Suprapubic skin (tissue), 4 donors: ENCODE results near the gene SETBP1.

Experiments
- POLR2A ChIP-seq, 2 donors: fragments of 450-650 bp; IDR thresholded peaks; one replicate each; pipeline ENCODE4 v1.6.1; 2017; ENCODE audit warnings: antibody characterized with exemption in 2 of 2, mild to moderate bottlenecking in 2 of 2, moderate library complexity in 2 of 2
- POLR2AphosphoS5 ChIP-seq, 3 donors: sonication (generic); formaldehyde crosslinking; IDR thresholded peaks; one replicate each; pipeline ENCODE4 v1.6.1; 2017; ENCODE audit warnings: antibody characterized with exemption in 3 of 3
- TF ChIP-seq, protein P1 (sequence below), 2 donors: fragments of 200-600 bp in 1 of 2; fragments of 450-650 bp in 1 of 2; sonication (generic) in 1 of 2; IDR thresholded peaks; one replicate each; pipeline ENCODE4 v1.5.1; 2016 to 2019; ENCODE audit warnings: antibody characterized with exemption in 2 of 2, mild to moderate bottlenecking in 1 of 2, moderate library complexity in 1 of 2

GRCh38 chr18:44921974-44922373, 241.3 kb downstream of the SETBP1 start:
- TF ChIP-seq, protein P1, sequence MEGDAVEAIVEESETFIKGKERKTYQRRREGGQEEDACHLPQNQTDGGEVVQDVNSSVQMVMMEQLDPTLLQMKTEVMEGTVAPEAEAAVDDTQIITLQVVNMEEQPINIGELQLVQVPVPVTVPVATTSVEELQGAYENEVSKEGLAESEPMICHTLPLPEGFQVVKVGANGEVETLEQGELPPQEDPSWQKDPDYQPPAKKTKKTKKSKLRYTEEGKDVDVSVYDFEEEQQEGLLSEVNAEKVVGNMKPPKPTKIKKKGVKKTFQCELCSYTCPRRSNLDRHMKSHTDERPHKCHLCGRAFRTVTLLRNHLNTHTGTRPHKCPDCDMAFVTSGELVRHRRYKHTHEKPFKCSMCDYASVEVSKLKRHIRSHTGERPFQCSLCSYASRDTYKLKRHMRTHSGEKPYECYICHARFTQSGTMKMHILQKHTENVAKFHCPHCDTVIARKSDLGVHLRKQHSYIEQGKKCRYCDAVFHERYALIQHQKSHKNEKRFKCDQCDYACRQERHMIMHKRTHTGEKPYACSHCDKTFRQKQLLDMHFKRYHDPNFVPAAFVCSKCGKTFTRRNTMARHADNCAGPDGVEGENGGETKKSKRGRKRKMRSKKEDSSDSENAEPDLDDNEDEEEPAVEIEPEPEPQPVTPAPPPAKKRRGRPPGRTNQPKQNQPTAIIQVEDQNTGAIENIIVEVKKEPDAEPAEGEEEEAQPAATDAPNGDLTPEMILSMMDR (IDR thresholded peaks at IDR 0.05) = no peak
- no peak for TF ChIP-seq POLR2AphosphoS5 (IDR thresholded peaks at IDR 0.05)
- no peak for TF ChIP-seq POLR2A (IDR thresholded peaks at IDR 0.05)
